NCI-H146 (cell line): Measurements from ENCODE around the gene MAEA.
A peak's percentile ranks its signal among the peaks of the same experiment; 100 is the strongest.

Experiments
- DNase-seq: peaks from one replicate; lab custom pipeline; 2025; lab: John Stamatoyannopoulos, UW

The MAEA gene

GRCh38 chr4:1249731-1250526 is 39.8 kb upstream of the MAEA start:
- peak; percentile 50 for DNase-seq

DNA sequence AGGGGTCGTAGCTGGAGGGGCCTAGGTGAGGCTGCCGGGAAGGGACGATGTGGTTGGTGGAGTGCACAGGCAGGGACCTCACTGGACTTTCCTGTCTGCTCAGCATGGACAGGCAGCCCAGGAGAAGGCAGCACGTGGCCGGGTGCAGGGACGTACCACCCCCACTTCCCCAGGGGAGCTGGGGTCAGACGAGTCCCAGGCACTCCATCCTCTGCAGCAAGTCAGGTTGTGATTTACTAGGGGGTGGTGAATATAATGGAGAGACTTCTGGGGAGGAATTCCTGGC is 39.2 kb upstream of the MAEA start:
- DNase-seq = no peak

GRCh38 chr4:1250921-1251772 is 38.5 kb upstream of the MAEA start:
- DNase-seq = no peak

DNA sequence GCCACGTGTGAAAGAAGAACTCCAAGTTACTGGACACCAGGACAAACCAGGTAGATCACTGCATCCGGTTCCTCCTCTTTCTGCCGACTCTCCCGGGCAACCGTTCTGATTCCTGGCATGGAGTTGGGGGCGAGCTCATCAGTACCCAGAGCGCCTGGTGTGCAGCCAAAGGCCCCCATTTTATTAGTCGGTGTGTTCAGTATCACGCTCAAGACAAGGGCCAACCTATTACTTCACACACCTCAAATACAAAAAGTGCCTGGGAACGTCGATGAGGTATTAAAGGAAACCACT is 38.0 kb upstream of the MAEA start:
- DNase-seq = no peak

DNA sequence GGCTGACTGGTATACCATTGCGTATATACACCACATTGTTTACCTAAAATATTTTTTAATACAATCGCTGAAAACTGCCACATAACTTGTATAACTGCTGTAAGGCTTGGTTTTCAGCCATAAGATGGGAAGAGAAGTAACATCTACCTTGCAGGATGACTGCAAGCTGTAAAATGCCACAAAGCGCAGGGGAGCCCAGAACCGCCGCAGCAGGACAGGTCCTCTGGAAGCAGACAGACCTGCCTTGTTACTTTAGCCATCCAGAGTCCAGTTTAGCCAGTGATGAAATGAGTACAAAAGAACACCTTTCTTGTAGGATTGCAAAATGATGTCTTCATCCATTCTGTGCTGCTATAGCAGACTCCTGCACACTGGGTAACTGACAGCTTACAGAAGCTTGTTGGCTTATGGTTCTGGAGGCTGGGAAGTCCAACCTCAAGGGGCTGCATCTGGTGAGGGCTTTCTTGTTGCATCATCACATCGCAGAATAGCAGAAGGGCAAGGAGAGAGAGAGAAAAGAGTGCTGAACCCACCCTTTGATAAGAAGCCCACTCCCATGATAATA is 36.7 kb upstream of the MAEA start:
- no peak for DNase-seq

DNA sequence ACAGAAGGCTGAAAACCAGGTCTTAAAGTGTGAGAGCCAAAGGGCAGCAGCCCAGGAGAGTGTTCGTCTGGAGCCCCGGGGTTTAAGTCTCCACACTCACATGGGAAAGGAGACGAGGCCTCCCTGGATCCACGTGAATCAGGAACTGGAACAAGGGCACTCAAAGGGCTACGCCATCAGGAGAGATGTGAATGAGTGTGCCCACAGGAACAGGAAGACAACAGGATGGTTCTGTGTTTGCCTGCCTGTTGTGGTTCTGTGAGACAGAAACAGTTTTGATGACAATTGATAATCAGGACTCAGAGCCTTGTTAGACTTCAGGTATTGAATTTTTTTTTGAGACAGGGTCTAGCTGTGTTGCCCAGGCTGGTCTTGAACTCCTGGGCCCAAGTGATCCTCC is 35.9 kb upstream of the MAEA start:
- DNase-seq = no peak

DNA sequence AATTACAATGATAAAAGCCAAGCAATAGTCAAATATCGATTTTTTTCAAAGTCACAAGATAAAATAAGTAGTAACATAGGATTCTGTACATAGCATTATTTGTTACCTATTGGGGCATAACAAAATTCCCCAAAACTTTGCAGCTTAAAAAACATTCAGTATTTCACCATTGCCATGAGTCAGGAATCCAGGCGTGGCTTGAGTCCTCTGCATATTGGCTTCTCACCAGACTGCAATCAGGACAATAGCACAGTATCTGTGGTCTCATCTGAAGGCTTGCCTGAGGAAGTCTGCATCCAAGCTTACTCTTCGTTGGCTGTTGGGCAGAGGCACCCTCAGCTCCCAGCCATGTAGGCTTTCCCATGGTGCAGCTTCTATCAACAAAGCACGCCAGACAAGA is 34.5 kb upstream of the MAEA start:
- DNase-seq = no peak

DNA sequence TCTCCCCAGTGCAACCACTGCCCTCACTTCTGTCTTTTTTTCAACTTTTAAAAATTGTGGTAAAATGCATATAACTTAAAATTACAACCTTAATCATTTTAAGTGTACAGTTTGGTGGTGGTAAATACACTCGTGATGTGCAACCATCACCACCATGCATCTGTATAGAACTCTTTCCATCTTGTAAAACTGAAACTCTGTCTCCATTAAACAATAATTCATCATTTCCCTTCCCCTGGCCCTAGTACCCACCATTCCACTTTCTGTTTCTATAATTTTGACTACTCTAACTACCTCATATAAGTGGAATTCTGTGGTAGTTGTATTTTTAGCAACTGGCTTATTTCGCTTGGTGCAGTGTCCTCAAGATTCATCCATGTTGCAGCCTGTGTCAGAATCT is 34.0 kb upstream of the MAEA start:
- no peak for DNase-seq

DNA sequence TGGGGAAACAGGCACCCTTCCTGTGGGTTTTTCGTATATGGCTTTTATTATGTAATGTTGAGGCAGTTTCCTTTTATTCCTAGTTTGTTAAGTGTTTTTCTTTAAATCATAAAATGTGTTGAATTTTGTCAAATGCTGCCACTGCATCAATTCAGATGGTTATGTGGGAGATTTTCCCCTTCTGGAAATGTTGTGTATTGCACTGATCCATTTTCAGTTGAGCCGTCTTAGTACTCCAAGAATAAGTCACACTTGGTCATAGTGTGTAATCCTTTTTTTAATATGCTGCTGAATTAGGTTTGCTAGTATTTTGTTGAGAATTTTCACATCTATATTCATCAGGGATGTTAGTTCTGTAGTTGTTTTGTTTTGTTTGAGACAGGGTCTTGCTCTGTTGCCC is 31.2 kb upstream of the MAEA start:
- no peak for DNase-seq

GRCh38 chr4:1259966-1260365 is 29.7 kb upstream of the MAEA start:
- no peak for DNase-seq

GRCh38 chr4:1260418-1261106 is 29.1 kb upstream of the MAEA start:
- DNase-seq = no peak

GRCh38 chr4:1261107-1261928 is 28.4 kb upstream of the MAEA start:
- no peak for DNase-seq

GRCh38 chr4:1264942-1265341 is 24.7 kb upstream of the MAEA start:
- no peak for DNase-seq

GRCh38 chr4:1265351-1265750 is 24.3 kb upstream of the MAEA start:
- no peak for DNase-seq

DNA sequence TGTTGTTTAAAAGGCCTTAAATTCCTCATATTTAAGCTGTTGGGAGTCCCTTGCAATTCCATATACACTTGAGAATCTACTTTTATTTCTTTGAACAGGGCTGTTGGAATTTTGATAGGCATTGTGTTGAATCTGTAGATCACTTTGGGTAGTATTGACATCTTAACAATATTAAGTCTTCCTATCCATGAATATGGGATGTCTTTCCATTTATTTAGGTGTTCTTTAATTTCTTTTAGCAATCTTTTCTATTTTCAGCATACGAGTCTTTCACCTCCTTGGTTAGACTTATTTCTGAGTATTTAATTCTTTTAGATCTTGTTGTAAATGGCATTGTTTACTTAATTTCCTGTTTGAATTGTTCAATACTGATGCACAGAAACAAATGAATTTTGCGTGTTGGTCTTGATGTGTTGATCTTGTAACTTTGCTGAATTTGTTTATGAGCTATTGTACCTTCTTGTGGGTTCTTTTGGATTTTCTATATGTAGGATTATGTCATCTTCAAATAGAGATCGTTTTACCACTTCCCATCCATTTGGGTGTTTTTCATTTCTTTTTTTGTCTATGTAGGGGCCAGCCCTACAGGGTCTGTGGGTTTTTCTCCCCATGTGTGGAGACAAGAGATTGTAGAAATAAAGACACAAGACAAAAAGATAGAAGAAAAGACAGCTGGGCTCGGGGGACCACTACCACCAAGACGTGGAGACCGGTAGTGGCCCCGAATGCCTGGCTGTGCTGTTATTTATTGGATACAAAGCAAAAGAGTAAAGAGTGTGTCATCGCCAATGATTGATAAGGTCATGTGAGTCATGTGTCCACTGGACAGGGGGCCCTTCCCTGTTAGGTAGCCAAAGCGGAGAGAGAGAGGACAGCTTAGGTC is 22.6 kb upstream of the MAEA start:
- DNase-seq = no peak

GRCh38 chr4:1269209-1269608 is 20.5 kb upstream of the MAEA start:
- no peak for DNase-seq

- no peak for DNase-seq
Measured at GRCh38 chr4:1271686-1272085, 18.0 kb upstream of the MAEA start.

- DNase-seq = no peak
Measured at GRCh38 chr4:1274871-1275270, 14.8 kb upstream of the MAEA start.

GRCh38 chr4:1276984-1277383 is 12.7 kb upstream of the MAEA start:
- DNase-seq = no peak

DNA sequence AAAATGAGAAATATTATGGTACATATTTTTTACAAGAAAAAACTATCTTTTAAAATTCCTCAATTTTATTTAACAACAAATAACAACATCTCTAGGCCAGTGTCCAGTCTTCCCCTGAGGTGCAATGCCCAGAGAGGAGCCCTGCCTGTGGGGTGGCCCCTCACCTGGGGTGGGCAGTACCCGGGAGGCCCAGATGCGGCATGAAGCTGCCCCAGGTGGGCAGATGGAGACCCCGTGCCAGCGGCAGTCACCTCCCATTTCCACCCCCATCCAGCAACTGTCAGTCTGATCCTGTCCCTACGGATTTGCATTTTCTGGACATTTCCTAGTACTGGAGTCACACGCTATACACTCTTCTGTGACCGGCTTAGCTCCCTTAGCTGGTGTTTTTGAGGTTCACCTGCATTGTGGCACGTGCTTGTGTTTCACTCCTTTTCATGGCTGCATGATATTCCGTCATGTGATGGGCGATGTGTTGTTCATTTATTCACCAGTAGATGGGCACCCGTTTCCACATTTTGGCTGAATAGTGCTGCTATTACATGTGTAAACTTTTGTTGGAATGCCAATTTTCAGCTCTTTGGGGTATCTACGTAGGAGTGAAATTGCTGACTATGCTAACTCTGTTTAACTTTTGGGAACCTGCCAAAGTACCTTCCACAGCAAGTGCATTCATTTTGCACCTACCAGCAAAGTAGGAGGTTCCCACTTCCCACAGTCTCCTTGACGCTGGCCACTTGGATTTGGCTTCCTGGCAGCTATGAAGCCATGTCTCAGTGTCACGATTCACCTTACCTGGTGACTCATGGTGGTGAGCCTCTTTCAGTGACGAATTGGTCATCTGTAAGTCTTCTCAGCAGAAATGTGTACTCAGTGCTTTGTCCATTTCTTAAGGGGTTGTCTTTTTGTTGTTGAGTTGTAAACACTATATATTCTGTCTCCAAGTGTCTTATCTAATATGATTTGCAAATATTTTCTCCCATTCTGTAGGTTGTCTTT is 11.7 kb upstream of the MAEA start:
- DNase-seq = no peak
